Measurements from ENCODE around the gene ADRA2C.

ADRA2C gene

DNA sequence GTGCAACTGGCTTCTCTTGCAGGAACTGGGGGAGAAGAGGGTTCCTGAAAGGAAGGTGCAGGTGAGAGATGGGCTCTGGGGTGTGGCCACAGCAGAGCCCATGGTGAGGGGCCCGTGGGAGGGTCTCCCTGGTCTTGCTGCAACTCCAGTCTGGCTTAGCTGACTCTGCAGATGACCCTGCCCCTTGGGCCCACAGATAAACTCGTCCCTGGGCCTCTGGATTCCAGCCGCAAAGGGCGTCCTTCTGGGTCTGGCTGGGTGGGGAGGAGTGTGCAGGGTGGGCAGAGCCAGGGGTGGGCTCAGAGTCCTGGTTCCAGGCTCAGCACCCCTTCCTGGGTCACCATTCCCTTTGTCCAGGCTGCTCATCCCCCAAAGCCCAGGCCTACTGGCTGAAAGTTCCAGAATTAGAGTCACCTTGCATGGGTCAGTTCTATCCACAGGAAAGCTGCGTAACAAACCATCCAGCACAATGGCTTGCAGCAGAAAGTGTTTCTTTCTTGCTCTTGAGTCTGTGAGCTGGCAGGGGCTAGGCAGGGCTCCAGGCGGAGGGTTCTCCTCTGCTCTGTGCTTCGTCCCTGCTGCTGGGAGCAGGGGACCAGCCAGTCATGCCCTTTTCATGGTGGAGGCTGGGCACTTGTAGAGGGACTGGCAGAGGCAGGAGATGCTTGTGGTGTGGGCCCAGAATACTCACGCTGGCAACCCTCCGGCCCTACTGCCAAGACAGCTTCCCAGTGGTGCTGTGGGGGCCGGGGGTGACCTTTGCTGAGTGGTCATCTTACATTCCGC is 43.5 kb upstream of the ADRA2C start:
- TF ChIP-seq, protein P1, sequence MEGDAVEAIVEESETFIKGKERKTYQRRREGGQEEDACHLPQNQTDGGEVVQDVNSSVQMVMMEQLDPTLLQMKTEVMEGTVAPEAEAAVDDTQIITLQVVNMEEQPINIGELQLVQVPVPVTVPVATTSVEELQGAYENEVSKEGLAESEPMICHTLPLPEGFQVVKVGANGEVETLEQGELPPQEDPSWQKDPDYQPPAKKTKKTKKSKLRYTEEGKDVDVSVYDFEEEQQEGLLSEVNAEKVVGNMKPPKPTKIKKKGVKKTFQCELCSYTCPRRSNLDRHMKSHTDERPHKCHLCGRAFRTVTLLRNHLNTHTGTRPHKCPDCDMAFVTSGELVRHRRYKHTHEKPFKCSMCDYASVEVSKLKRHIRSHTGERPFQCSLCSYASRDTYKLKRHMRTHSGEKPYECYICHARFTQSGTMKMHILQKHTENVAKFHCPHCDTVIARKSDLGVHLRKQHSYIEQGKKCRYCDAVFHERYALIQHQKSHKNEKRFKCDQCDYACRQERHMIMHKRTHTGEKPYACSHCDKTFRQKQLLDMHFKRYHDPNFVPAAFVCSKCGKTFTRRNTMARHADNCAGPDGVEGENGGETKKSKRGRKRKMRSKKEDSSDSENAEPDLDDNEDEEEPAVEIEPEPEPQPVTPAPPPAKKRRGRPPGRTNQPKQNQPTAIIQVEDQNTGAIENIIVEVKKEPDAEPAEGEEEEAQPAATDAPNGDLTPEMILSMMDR (IDR thresholded peaks at IDR 0.05), result no peak
- no peak overlapping the region for H3K9ac ChIP-seq
- no peak overlapping the region for H3K4me2 ChIP-seq (ENCODE audit: low read length)
- H3K9me3 ChIP-seq (ENCODE audit: control insufficient read depth, low read length), result no peaks in the 10 kb centered on the region
- no peaks in the 10 kb centered on the region for H3K79me2 ChIP-seq
- H3K4me1 ChIP-seq, result no peaks in the 10 kb centered on the region
- H3K27ac ChIP-seq, result no peak overlapping the region
- H3K27me3 ChIP-seq (ENCODE audit: control insufficient read depth, insufficient read depth, low read length), result peaks cover 8% of the 10 kb centered on the region
- no peak overlapping the region for H3K4me3 ChIP-seq (ENCODE audit: low read depth, low read length)
- no peak overlapping the region for H2AFZ ChIP-seq
- H3K36me3 ChIP-seq (ENCODE audit: control insufficient read depth, insufficient read depth, low read length), result no peaks in the 10 kb centered on the region

DNA sequence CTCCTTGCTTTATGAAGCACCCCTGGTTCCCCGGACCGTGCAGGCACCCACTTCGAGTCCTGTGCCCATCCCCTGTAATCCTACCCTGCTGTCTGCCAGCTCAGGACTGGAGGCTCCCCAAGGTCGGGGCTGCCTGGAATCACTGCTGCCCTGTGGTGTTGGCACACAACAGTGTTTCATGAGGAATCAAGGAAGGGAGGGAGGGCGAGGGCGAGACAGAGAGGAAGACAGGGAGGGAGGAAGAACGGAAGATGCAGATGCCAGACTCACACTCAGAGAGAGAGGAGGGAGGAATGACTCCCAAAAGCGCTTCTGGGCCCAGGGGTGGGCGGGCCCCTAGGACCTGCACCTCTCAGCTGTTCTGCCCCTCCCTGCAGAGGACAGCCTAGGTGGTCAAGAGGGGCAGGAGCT is 42.9 kb upstream of the ADRA2C start:
- no peak overlapping the region for H2AFZ ChIP-seq
- peaks cover 8% of the 10 kb centered on the region for H3K27me3 ChIP-seq (ENCODE audit: control insufficient read depth, insufficient read depth, low read length)
- no peaks in the 10 kb centered on the region for H3K79me2 ChIP-seq
- no peak overlapping the region for H3K27ac ChIP-seq
- TF ChIP-seq, protein P1 (IDR thresholded peaks at IDR 0.05), result no peak
- H3K4me1 ChIP-seq, result no peaks in the 10 kb centered on the region
- H3K4me3 ChIP-seq (ENCODE audit: low read depth, low read length), result no peak overlapping the region
- H3K36me3 ChIP-seq (ENCODE audit: control insufficient read depth, insufficient read depth, low read length), result no peaks in the 10 kb centered on the region
- no peak overlapping the region for H3K4me2 ChIP-seq (ENCODE audit: low read length)
- no peaks in the 10 kb centered on the region for H3K9me3 ChIP-seq (ENCODE audit: control insufficient read depth, low read length)
- no peak overlapping the region for H3K9ac ChIP-seq

DNA sequence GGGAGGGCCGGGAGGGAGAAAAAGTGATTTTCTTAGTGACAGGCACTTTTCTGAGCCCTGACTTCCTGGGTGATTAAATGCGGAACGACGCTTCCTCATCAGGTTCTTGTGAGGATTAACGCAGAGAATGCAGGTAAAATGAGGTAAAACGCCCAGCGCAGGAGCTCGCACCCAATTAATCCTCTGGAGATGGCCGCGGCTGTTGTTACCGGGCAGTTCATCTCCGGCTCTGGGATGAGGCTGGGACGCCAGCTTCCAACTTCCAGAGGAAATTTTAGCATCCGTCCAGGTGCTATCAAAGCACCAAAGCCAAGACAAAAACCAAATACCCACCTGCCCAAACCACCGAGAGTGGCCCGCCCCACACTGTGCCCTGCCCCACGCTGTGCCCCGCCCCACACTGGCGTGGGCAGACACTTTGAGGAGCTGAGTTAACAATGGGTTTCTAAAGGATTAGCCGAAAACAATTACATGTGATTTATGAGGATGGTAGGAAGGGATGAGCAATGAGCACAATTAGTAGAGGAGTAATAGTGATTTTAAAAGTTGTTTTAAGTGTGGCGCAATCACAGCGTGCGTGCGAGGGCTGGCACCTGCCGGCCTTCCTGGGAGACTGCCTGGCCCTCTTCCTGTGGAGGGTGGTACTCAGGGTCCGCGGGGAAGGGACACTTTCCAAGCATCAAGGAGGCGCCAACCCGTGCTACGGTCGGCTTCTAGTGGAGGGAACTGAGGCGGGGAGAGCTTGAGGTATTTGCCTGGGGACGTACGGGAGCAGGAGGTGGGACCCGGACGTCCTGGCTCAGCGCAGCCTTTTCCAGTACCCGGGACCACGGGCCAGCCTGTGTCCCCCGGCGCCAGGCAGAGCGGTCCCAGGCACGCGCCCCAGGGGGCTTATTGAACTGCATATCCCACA is 41.6 kb upstream of the ADRA2C start:
- TF ChIP-seq, protein P1 (IDR thresholded peaks at IDR 0.05), result no peak
- Histone ChIP-seq H3K9ac (no peak overlapping the region), H2AFZ (no peak overlapping the region), H3K4me1 (no peaks in the 10 kb centered on the region), H3K4me2 (ENCODE audit: low read length) (peak overlapping the region; percentile 28), H3K79me2 (no peaks in the 10 kb centered on the region), H3K4me3 (ENCODE audit: low read depth, low read length) (no peak overlapping the region), H3K36me3 (ENCODE audit: control insufficient read depth, insufficient read depth, low read length) (no peaks in the 10 kb centered on the region), H3K27me3 (ENCODE audit: control insufficient read depth, insufficient read depth, low read length) (peaks cover 10% of the 10 kb centered on the region), H3K9me3 (ENCODE audit: control insufficient read depth, low read length) (no peaks in the 10 kb centered on the region), H3K27ac (no peak overlapping the region)

DNA sequence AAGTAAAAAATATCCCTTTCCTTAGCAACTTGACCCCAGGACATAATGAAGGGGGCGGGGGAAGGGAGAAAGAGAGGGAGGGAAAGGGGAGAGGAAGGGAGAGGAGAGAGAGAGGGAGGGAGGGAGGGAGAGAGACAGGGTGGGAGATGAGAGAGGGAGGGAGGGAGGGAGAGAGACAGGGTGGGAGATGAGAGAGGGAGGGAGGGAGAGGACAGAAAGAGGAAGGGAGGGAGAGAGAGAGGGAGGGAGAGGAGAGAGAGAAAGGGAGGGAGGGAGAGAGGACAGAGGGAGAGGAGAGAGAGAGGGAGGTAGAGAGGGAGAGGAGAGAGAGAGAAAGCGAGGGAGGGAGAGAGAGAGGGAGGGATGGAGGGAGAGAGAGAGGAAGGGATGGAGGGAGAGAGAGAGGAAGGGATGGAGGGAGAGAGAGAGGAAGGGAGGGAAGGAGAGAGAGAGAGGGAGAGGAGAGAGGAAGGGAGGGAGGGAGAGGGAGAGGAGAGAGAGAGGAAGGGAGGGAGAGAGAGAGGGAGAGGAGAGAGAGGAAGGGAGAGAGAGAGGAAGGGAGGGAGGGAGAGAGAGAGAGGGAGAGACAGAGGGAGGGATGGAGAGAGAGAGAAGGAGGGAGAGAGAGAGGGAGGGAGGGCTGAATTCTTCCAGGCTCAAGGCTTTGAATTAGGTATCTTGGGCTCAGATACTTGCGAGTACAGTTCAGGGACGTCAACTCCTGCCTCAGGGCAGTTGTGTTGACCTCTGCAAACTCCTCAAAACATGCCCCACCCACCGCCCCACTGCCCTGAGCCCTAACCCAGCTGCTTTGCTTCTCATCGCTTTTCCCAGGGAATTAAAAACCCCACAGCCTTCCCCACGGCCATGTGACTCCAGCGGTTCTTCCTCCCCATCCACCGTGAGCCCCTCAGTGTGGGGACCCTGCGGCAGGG is 40.0 kb upstream of the ADRA2C start:
- Histone ChIP-seq H3K27ac (no peak overlapping the region), H3K27me3 (ENCODE audit: control insufficient read depth, insufficient read depth, low read length) (peaks cover 11% of the 10 kb centered on the region), H3K36me3 (ENCODE audit: control insufficient read depth, insufficient read depth, low read length) (no peaks in the 10 kb centered on the region), H3K79me2 (no peaks in the 10 kb centered on the region), H3K9me3 (ENCODE audit: control insufficient read depth, low read length) (no peaks in the 10 kb centered on the region), H3K4me1 (no peaks in the 10 kb centered on the region), H2AFZ (no peak overlapping the region), H3K4me2 (ENCODE audit: low read length) (no peak overlapping the region), H3K4me3 (ENCODE audit: low read depth, low read length) (no peak overlapping the region), H3K9ac (no peak overlapping the region)
- TF ChIP-seq, protein P1 (IDR thresholded peaks at IDR 0.05), result no peak

Measured in parathyroid adenoma (tissue), 2 donors.